Vagina (tissue), 2 donors: ENCODE results near the gene R3HDM2. TPM values are rescaled to one million over a fixed set of nuclear protein-coding genes. Genes with fewer than 3 reads are reported as not detected.

Experiments
- DNase-seq, 2 donors: peaks; one replicate each; pipeline ENCODE4 v3.0.0-alpha.2; 2017; ENCODE audit errors: extremely low spot score in 2 of 2
- H3K27ac ChIP-seq: fragments of 200-600 bp; sonication (generic); one replicate; pipeline ENCODE4 v1.5.1; 2019
- H3K27me3 ChIP-seq: fragments of 200-600 bp; sonication (generic); one replicate; pipeline ENCODE4 v1.5.1; 2019
- H3K36me3 ChIP-seq, 2 donors: fragments of 200-600 bp; sonication (generic); one replicate each; pipeline ENCODE4 v1.5.1; 2017 to 2019
- H3K4me1 ChIP-seq: fragments of 200-600 bp; sonication (generic); one replicate; pipeline ENCODE4 v1.5.1; 2019
- H3K4me3 ChIP-seq, 2 donors: fragments of 200-600 bp; sonication (generic); 1 replicate in 1 of 2; 2 replicates in 1 of 2; pipeline ENCODE4 v1.5.1; 2016 to 2019
- H3K9me3 ChIP-seq: fragments of 200-600 bp; sonication (generic); one replicate; pipeline ENCODE4 v1.5.1; 2019
- POLR2A ChIP-seq, 2 donors: fragments of 450-650 bp; IDR thresholded peaks; one replicate each; pipeline ENCODE4 v1.6.1; 2017; ENCODE audit warnings: antibody characterized with exemption in 2 of 2, mild to moderate bottlenecking in 2 of 2, moderate library complexity in 2 of 2
- POLR2AphosphoS5 ChIP-seq, 2 donors: sonication (generic); formaldehyde crosslinking; IDR thresholded peaks; one replicate each; pipeline ENCODE4 v1.9.0; 2017; ENCODE audit warnings: antibody characterized with exemption in 2 of 2, mild to moderate bottlenecking in 2 of 2, low read depth in 1 of 2; ENCODE audit not compliant: insufficient read depth in 1 of 2
- intact Hi-C: fragments of 100-400 bp; cut with DNase I; formaldehyde crosslinking; loops from one replicate; pipeline ENCODE4 v1.15.1; 2023
- total RNA-seq: library from RNA; depleted of rRNA; stranded (reverse); fragments of >200 nt; gene quantifications from one replicate; pipeline ENCODE4 v1.2.3, GENCODE V29; 2016
- TF ChIP-seq, protein P1 (sequence below), 3 experiments: fragments of 450-650 bp in 2 of 3; fragments of 200-600 bp in 1 of 3; sonication (generic) in 1 of 3; IDR thresholded peaks; one replicate each; pipeline ENCODE4 v1.5.1; 2017 to 2019; ENCODE audit warnings: antibody characterized with exemption in 3 of 3, mild to moderate bottlenecking in 2 of 3, moderate library complexity in 2 of 3

R3HDM2 gene
- total RNA-seq, 1 donor from 2014 or later = 44.2 TPM

DNA sequence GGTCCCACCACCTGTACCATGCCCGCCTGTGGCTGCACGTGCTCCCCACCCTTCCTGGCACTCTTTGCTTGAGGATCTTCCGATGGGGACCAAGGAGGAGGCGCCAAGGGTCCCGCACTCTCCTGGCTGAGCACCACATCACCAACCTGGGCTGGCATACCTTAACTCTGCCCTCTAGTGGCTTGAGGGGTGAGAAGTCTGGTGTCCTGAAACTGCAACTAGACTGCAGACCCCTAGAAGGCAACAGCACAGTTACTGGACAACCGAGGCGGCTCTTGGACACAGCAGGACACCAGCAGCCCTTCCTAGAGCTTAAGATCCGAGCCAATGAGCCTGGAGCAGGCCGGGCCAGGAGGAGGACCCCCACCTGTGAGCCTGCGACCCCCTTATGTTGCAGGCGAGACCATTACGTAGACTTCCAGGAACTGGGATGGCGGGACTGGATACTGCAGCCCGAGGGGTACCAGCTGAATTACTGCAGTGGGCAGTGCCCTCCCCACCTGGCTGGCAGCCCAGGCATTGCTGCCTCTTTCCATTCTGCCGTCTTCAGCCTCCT is 25.4 kb upstream of the R3HDM2 start:
- intact Hi-C loops = loop anchor here (10.0 kb wide), 1 partner anchor 151 kb away; no protein-coding TSS in a partner anchor
- TF ChIP-seq POLR2A (IDR thresholded peaks at IDR 0.05) (no peak), POLR2AphosphoS5 (IDR thresholded peaks at IDR 0.05; ENCODE audit: insufficient read depth in 1 of 2, low read depth in 1 of 2) (no peak)
- TF ChIP-seq, protein P1, sequence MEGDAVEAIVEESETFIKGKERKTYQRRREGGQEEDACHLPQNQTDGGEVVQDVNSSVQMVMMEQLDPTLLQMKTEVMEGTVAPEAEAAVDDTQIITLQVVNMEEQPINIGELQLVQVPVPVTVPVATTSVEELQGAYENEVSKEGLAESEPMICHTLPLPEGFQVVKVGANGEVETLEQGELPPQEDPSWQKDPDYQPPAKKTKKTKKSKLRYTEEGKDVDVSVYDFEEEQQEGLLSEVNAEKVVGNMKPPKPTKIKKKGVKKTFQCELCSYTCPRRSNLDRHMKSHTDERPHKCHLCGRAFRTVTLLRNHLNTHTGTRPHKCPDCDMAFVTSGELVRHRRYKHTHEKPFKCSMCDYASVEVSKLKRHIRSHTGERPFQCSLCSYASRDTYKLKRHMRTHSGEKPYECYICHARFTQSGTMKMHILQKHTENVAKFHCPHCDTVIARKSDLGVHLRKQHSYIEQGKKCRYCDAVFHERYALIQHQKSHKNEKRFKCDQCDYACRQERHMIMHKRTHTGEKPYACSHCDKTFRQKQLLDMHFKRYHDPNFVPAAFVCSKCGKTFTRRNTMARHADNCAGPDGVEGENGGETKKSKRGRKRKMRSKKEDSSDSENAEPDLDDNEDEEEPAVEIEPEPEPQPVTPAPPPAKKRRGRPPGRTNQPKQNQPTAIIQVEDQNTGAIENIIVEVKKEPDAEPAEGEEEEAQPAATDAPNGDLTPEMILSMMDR (IDR thresholded peaks at IDR 0.05) = no peak
- DNase-seq = no peak
- Histone ChIP-seq H3K9me3 (no peaks in the 10 kb centered on the region), H3K27me3 (no peaks in the 10 kb centered on the region), H3K4me1 (peaks cover 14% of the 10 kb centered on the region), H3K27ac (no peak overlapping the region), H3K36me3 (no peaks in the 10 kb centered on the region), H3K4me3 (no peak overlapping the region)

DNA sequence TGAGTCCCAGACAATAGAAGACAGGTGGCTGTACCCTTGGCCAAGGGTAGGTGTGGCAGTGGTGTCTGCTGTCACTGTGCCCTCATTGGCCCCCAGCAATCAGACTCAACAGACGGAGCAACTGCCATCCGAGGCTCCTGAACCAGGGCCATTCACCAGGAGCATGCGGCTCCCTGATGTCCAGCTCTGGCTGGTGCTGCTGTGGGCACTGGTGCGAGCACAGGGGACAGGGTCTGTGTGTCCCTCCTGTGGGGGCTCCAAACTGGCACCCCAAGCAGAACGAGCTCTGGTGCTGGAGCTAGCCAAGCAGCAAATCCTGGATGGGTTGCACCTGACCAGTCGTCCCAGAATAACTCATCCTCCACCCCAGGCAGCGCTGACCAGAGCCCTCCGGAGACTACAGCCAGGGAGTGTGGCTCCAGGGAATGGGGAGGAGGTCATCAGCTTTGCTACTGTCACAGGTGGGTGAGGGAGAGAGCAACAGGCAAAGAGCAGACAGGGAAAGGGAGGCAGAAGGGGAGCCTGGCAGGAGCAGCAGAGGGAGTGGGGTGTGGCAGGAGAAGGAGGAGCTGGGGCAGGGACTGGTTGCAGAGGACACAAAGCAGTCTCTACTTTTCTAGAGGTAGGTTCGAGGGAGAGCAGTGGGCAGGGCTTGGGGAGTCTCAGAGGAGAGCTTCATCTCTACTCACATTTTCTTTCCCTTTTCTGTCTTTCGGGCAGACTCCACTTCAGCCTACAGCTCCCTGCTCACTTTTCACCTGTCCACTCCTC is 24.7 kb upstream of the R3HDM2 start:
- no peak for TF ChIP-seq POLR2A (IDR thresholded peaks at IDR 0.05)
- TF ChIP-seq, protein P1 (IDR thresholded peaks at IDR 0.05) = no peak
- no peak for TF ChIP-seq POLR2AphosphoS5 (IDR thresholded peaks at IDR 0.05; ENCODE audit: insufficient read depth in 1 of 2, low read depth in 1 of 2)
- H3K36me3 ChIP-seq = no peaks in the 10 kb centered on the region
- peak in 1 of 2 donors; percentile 74 for DNase-seq
- intact Hi-C loops = loop anchor here (10.0 kb wide), 1 partner anchor 151 kb away; no protein-coding TSS in a partner anchor
- peaks cover 7% of the 10 kb centered on the region for H3K4me1 ChIP-seq
- no peaks in the 10 kb centered on the region for H3K27me3 ChIP-seq
- no peak overlapping the region for H3K4me3 ChIP-seq
- H3K27ac ChIP-seq = no peak overlapping the region
- H3K9me3 ChIP-seq = no peaks in the 10 kb centered on the region

DNA sequence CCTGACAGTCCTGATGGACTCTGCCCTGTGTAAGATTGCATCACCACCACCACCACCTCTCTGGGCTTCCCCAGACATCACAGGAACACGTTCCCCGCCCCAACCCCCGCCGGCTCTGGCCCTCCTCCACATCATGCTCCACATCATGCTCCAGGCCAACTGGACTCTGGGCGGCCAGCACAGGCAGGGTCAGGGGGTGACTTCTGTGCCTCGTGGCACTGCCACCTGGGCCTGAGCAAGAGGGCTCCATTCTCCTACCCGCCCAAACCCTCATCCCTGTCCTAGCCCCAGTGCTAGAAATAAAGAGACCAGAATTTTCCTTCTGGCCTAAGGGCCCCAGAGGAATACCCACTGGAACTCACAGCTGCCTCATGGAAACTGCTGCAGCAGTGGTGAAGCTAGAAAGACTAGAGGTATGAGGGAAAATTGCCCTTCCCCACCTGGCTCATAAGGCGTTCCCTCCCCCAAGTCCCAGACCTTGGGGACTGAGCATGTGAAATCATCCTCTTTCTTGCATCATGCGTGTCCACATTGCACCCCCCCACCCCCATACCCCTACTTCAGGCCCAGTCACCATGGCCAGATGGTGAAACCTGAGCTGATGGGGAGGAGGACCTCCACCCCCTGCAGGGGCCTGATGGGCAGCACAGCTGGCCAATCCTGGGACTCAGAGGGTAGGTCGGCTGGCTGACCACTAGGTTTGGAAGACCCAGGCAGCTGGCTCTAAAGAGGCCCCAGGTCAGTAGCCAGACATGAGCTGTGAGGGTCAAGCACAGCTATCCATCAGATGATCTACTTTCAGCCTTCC is 23.9 kb upstream of the R3HDM2 start, which contains the start of gene INHBE:
Gene INHBE (plus strand): TSS at position 742 of the 808 bp plus-strand sequence. CDS start 230 bp downstream, outside the sequence.
- Histone ChIP-seq H3K4me3 (no peak within 1 kb of the TSS), H3K4me1 (no peaks in the 10 kb centered on the region), H3K27me3 (no peaks in the 10 kb centered on the region), H3K27ac (no peak within 1 kb of the TSS), H3K9me3 (no peaks in the 10 kb centered on the region), H3K36me3 (no peaks in the 10 kb centered on the region)
- intact Hi-C loops = loop anchor here (5.0 to 10.0 kb wide), 2 partner anchors 150 to 192 kb away; no protein-coding TSS in a partner anchor
- peak in 1 of 2 donors; percentile 77 for DNase-seq
- TF ChIP-seq, protein P1 (IDR thresholded peaks at IDR 0.05) = no peak
- TF ChIP-seq POLR2AphosphoS5 (IDR thresholded peaks at IDR 0.05; ENCODE audit: insufficient read depth in 1 of 2, low read depth in 1 of 2) (no peak), POLR2A (IDR thresholded peaks at IDR 0.05) (no peak)

DNA sequence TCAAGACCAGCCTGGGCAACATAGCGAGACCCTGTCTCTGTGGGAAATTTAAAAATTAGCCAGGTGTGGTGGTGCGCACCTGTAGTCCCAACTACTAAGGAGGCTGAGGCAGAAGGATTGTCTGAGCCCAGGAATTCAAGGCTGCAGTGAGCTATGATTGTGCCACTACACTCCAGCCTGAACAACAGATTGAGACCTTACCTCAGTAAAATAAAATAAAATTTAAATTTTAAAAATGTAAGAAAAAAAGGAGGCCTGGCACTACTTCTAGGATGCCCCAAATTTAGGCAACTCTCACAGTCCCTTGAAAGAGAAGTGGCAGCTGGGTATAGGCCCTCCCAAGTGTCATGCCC is 23.3 kb upstream of the R3HDM2 start:
- Histone ChIP-seq H3K9me3 (no peaks in the 10 kb centered on the region), H3K4me1 (no peaks in the 10 kb centered on the region), H3K27me3 (no peaks in the 10 kb centered on the region), H3K27ac (no peak overlapping the region), H3K4me3 (no peak overlapping the region), H3K36me3 (no peaks in the 10 kb centered on the region)
- TF ChIP-seq, protein P1 (IDR thresholded peaks at IDR 0.05) = no peak
- TF ChIP-seq POLR2A (IDR thresholded peaks at IDR 0.05) = no peak
- TF ChIP-seq POLR2AphosphoS5 (IDR thresholded peaks at IDR 0.05; ENCODE audit: insufficient read depth in 1 of 2, low read depth in 1 of 2) = no peak
- intact Hi-C loops = loop anchor here (5.0 to 10.0 kb wide), 2 partner anchors 149 to 192 kb away; no protein-coding TSS in a partner anchor
- no peak for DNase-seq
